CD4-positive, CD25-positive, alpha-beta regulatory T cell (primary cell): ENCODE results near the gene PIEZO1. TPM values are rescaled to one million over a fixed set of nuclear protein-coding genes. Genes with fewer than 3 reads are reported as not detected.
A peak's percentile ranks its signal among the peaks of the same experiment; 100 is the strongest.

Source experiments
- ATAC-seq, 2 donors: fragments of 150-1000 bp; cut with Tn5 transposase; one replicate each; pipeline ENCODE4 v1.10.0; 2021; ENCODE audit warnings: low read depth in 2 of 2, moderate number of reproducible peaks in 2 of 2, moderate library complexity in 1 of 2
- DNase-seq, 3 donors: peaks; one replicate each; pipeline versions ENCODE4 v3.0.0 to v3.0.0-alpha.2; 2012 to 2022; ENCODE audit warnings: mixed read lengths in 1 of 3
- H3K27ac ChIP-seq: one replicate; pipeline ENCODE4 v1.7.0; 2013; ENCODE audit warnings: mild to moderate bottlenecking, low read length; ENCODE audit not compliant: insufficient read depth, poor library complexity, severe bottlenecking
- H3K27me3 ChIP-seq: one replicate; pipeline ENCODE4 v1.7.0; 2013; ENCODE audit warnings: low read length; ENCODE audit not compliant: control insufficient read depth, insufficient read depth
- H3K36me3 ChIP-seq: one replicate; pipeline ENCODE4 v1.7.0; 2013; ENCODE audit warnings: mild to moderate bottlenecking, low read length, moderate library complexity; ENCODE audit not compliant: control insufficient read depth, insufficient read depth
- H3K4me1 ChIP-seq: 2 replicates; pipeline ENCODE4 v1.7.0; 2013; ENCODE audit warnings: mild to moderate bottlenecking, low read length; ENCODE audit not compliant: insufficient read depth, control insufficient read depth, poor library complexity, severe bottlenecking
- H3K4me3 ChIP-seq: one replicate; pipeline ENCODE4 v1.7.0; 2013; ENCODE audit warnings: low read depth, mild to moderate bottlenecking, low read length, moderate library complexity
- H3K9me3 ChIP-seq, 2 experiments: 1 replicate in 1 of 2; 2 replicates in 1 of 2; pipeline ENCODE4 v1.7.0; 2013; ENCODE audit warnings: low read length in 2 of 2, mild to moderate bottlenecking in 1 of 2, moderate library complexity in 1 of 2; ENCODE audit not compliant: control insufficient read depth in 2 of 2
- H3K27ac Mint-ChIP-seq, 3 donors: one replicate each; pipeline ENCODE4 v1.8.0; 2020 to 2022; ENCODE audit warnings: mild to moderate bottlenecking in 3 of 3, mixed read lengths in 3 of 3, moderate library complexity in 2 of 3
- H3K27me3 Mint-ChIP-seq: one replicate; pipeline ENCODE4 v1.8.0; 2022; ENCODE audit warnings: mild to moderate bottlenecking, mixed read lengths
- H3K36me3 Mint-ChIP-seq: one replicate; pipeline ENCODE4 v1.8.0; 2020; ENCODE audit warnings: mixed read lengths
- H3K4me1 Mint-ChIP-seq, 4 donors: one replicate each; pipeline ENCODE4 v1.8.0; 2020 to 2022; ENCODE audit warnings: mixed read lengths in 4 of 4, mild to moderate bottlenecking in 1 of 4
- H3K4me3 Mint-ChIP-seq, 4 donors: one replicate each; pipeline ENCODE4 v1.8.0; 2020 to 2022; ENCODE audit warnings: mild to moderate bottlenecking in 4 of 4, mixed read lengths in 4 of 4, moderate library complexity in 3 of 4
- H3K9me3 Mint-ChIP-seq, 7 donors: one replicate each; pipeline ENCODE4 v1.8.0; 2020 to 2022; ENCODE audit warnings: mixed read lengths in 7 of 7, mild to moderate bottlenecking in 3 of 7, moderate library complexity in 2 of 7
- polyA plus RNA-seq, 4 donors: library from polyadenylated mRNA; unstranded; fragments of 300-500 nt; fragmentation: Illumina TruSeq; gene quantifications; one replicate each; pipeline ENCODE4 v1.2.3, GENCODE V29; 2021
- total RNA-seq: library from RNA; stranded (reverse); gene quantifications from one replicate; pipeline ENCODE4 v1.2.3, GENCODE V29; 2022

The PIEZO1 gene
- total and polyA plus RNA-seq, 5 donors from 2014 or later: 18.1 to 337 (median 20.2) TPM

DNA sequence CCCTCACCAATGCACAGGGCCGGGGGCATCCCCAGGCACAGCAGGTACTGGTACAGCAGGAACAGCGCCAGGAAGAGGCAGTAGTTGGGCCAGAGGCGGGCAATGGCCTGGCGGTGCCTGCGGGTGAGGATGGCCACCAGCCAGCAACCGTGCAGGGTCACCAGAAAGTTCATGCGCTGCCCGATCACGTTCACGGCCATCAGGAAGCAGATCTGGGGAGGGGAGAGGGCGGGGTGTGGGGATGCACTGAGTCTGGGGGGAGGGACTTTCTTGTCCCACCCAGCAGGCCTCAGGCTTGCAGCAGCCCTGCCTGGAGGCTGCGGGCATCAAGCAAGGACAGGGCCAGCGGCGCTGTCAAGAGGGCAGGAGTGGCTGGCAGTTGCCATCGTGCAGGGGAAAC is 53.3 kb downstream of the PIEZO1 start:
- H3K4me3 ChIP-seq: no peak overlapping the region
- ATAC-seq (no peak), DNase-seq (no peak)
- H3K27ac Mint-ChIP-seq: no peak overlapping the region
- no peaks in the 10 kb centered on the region for H3K27me3 ChIP-seq
- H3K4me3 Mint-ChIP-seq: no peak overlapping the region
- H3K36me3 Mint-ChIP-seq: peaks cover 5% of the 10 kb centered on the region
- H3K4me1 Mint-ChIP-seq: no peaks in the 10 kb centered on the region
- no peaks in the 10 kb centered on the region for H3K4me1 ChIP-seq
- H3K27ac ChIP-seq: no peak overlapping the region
- no peaks in the 10 kb centered on the region for H3K27me3 Mint-ChIP-seq
- H3K9me3 ChIP-seq: no peaks in the 10 kb centered on the region
- H3K36me3 ChIP-seq: peaks cover 43% of the 10 kb centered on the region
- H3K9me3 Mint-ChIP-seq: no peaks in the 10 kb centered on the region

DNA sequence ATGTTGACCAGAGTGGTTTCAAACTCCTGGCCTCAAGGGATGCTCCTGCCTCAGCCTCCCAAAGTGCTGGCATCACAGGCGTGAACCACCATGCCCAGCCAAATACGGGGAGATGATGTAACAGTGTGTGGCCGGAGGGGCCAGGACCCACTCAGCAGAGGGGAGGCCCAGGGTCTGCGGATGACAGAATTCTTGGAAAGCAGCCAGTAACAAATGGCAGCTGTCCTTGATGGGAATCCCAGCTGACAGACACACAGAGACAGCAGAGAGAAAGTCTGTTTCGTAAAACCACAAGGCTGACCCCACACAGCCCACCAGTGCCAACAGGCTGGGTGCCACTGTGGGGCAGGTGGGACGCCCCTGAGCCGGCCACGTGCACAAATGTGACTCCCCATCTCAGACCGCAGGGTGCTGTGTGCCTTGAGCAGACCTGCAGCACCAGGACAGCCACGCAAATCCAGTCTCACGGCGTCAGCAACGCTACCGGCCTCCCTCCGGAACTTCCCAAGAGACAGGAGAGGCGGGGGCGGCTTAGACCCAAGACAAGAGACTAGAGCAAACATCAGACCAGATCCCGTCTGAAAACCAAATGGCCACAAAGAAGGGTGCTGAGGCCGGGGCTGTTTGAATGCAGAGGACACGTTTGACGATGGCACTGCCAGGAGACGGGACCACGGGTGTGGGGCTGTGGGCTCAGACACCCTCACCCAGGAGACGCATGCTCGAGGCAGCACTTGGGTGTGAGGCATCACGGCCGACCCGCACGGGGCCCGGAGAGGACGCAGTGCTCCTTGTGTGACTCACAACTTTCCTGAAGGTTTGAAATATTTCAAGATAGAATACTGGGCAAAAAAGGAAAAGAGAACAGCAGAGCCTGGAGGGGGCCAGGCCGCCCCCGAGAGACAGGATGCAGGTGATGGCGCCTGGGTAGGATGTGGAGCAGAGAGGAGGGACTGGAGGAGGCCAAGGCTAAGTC is 54.1 kb downstream of the PIEZO1 start:
- Histone ChIP-seq H3K27ac (no peak overlapping the region), H3K27me3 (no peaks in the 10 kb centered on the region), H3K9me3 (no peaks in the 10 kb centered on the region), H3K4me3 (no peak overlapping the region), H3K4me1 (no peaks in the 10 kb centered on the region), H3K36me3 (peaks cover 50% of the 10 kb centered on the region)
- Mint-ChIP-seq H3K4me1 (no peaks in the 10 kb centered on the region), H3K9me3 (no peaks in the 10 kb centered on the region), H3K27me3 (no peaks in the 10 kb centered on the region), H3K4me3 (no peak overlapping the region), H3K36me3 (peaks cover 5% of the 10 kb centered on the region), H3K27ac (peak overlapping the region in 1 of 3 donors; percentile 51)
- DNase-seq (no peak), ATAC-seq (no peak)

DNA sequence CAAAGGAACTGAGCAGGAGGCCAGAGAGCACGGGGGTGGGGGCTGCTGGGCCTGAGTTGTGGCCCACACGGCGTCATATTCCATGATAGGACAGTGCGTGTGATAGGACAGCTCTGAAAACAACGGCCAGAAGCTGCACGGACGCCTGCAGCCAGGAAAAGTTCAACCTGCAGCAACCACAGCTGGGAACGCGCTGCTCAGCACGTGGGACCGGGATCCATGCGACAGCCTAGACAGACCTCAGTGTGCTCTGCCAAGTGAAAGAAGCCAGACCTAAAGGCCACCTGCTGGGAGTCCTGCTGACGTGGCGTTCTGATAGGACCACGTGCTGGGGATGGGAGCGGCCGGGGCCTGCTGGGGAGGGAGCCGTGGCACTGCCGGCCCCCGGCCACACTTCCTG is 57.1 kb downstream of the PIEZO1 start:
- Mint-ChIP-seq H3K36me3 (peaks cover 5% of the 10 kb centered on the region), H3K4me1 (no peaks in the 10 kb centered on the region), H3K9me3 (no peaks in the 10 kb centered on the region), H3K4me3 (no peak overlapping the region), H3K27me3 (no peaks in the 10 kb centered on the region), H3K27ac (peak overlapping the region in 1 of 3 donors; percentile 71)
- H3K9me3 ChIP-seq: no peaks in the 10 kb centered on the region
- no peaks in the 10 kb centered on the region for H3K27me3 ChIP-seq
- DNase-seq: no peak
- no peaks in the 10 kb centered on the region for H3K4me1 ChIP-seq
- no peak overlapping the region for H3K27ac ChIP-seq
- no peak for ATAC-seq
- no peak overlapping the region for H3K4me3 ChIP-seq
- H3K36me3 ChIP-seq: peaks cover 62% of the 10 kb centered on the region

DNA sequence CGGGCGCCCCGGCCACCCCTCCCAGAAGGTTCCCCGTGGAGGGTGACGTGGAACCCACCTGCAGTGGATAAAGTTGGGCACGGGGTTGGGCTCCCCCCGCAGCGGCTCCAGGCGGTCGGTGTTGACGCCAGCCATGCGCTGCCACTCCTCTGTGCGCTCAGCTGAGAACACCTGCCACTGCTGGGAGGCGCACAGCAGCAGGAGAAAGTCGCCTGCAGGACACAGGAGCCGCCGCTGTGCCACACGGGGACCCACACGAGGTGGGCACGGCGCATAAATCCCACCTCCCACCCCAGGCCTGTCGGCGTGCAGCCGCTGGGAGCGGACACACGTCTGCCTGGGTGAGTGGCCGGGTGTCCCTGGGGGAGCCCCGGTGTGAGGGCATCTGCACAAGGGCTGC is 58.0 kb downstream of the PIEZO1 start:
- DNase-seq (no peak), ATAC-seq (no peak)
- Histone ChIP-seq H3K4me1 (no peaks in the 10 kb centered on the region), H3K27me3 (no peaks in the 10 kb centered on the region), H3K36me3 (peaks cover 66% of the 10 kb centered on the region), H3K27ac (no peak overlapping the region), H3K4me3 (no peak overlapping the region), H3K9me3 (no peaks in the 10 kb centered on the region)
- H3K36me3 Mint-ChIP-seq: peaks cover 5% of the 10 kb centered on the region
- no peak overlapping the region for H3K4me3 Mint-ChIP-seq
- no peak overlapping the region for H3K27ac Mint-ChIP-seq
- no peaks in the 10 kb centered on the region for H3K27me3 Mint-ChIP-seq
- peaks cover 0 to 1% (median 0%) of the 10 kb centered on the region in 7 donors for H3K9me3 Mint-ChIP-seq
- H3K4me1 Mint-ChIP-seq: no peaks in the 10 kb centered on the region

DNA sequence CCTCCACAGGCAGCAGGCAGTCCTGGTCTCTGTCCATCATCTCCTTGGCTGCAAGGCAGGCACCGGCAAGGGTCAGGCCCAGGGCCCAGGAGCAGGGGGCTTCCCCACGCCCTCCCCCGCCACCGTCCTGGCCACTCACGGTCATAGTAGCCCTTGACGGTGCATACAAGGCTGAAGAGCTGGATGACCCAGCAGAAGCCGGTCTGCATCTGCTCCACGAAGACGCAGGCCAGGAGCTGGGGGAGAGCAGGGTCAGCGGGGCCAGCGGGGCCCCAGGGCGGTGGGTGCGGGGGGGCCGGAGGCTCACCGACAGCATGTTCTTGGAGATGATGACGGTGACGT is 58.6 kb downstream of the PIEZO1 start:
- Mint-ChIP-seq H3K4me1 (no peaks in the 10 kb centered on the region), H3K27me3 (no peaks in the 10 kb centered on the region), H3K36me3 (peaks cover 3% of the 10 kb centered on the region), H3K4me3 (no peak overlapping the region), H3K9me3 (peaks cover 0 to 1% (median 0%) of the 10 kb centered on the region in 7 donors), H3K27ac (no peak overlapping the region)
- H3K27ac ChIP-seq: no peak overlapping the region
- H3K9me3 ChIP-seq: no peaks in the 10 kb centered on the region
- H3K4me1 ChIP-seq: no peaks in the 10 kb centered on the region
- no peak for ATAC-seq
- DNase-seq: no peak
- H3K27me3 ChIP-seq: no peaks in the 10 kb centered on the region
- H3K4me3 ChIP-seq: no peak overlapping the region
- H3K36me3 ChIP-seq: peaks cover 68% of the 10 kb centered on the region

DNA sequence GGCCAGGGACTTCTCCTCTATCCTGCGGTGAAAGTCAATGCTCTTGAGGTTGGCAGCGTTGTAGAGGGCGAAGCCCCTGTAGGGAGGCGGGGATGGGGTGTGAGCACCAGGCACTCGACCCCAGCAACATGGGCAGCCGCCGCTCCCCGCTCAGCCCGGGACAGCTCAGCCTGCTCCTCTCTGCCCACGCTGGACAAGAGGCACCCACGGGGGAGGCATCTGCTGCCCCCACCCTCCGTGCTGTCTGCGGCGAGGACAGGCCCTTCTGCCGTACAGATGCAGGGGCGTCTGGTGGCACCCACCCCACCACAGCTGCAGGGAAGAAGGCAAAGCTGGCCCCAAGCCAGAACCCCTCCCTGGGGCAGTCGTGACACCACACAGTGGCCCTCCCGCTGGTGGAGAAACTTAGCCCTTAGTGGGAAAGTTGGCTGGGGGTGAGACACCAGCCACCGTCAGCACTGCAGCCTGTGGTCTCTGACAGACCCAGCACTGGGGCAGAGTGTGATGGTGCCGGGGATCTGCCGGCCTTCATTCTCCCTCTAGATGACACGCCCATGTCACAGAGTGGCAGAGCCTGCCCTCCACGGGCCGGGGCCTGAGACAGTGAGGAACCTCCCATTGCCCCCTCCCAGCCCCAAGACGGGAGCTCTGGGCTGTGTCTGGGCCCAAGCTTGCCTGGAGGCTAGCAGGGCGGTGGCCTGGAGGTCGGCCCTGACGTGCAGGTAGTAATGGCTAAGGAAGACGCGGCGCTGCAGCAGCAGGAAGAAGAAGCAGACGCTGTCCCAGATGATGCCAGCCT is 59.2 kb downstream of the PIEZO1 start:
- no peak for ATAC-seq
- Histone ChIP-seq H3K36me3 (peaks cover 69% of the 10 kb centered on the region), H3K4me3 (no peak overlapping the region), H3K4me1 (no peaks in the 10 kb centered on the region), H3K9me3 (no peaks in the 10 kb centered on the region), H3K27me3 (no peaks in the 10 kb centered on the region), H3K27ac (no peak overlapping the region)
- Mint-ChIP-seq H3K27ac (peak overlapping the region in 1 of 3 donors; percentile 26), H3K36me3 (no peaks in the 10 kb centered on the region), H3K9me3 (peaks cover 0 to 1% (median 0%) of the 10 kb centered on the region in 7 donors), H3K27me3 (no peaks in the 10 kb centered on the region), H3K4me1 (no peaks in the 10 kb centered on the region), H3K4me3 (no peak overlapping the region)
- no peak for DNase-seq

DNA sequence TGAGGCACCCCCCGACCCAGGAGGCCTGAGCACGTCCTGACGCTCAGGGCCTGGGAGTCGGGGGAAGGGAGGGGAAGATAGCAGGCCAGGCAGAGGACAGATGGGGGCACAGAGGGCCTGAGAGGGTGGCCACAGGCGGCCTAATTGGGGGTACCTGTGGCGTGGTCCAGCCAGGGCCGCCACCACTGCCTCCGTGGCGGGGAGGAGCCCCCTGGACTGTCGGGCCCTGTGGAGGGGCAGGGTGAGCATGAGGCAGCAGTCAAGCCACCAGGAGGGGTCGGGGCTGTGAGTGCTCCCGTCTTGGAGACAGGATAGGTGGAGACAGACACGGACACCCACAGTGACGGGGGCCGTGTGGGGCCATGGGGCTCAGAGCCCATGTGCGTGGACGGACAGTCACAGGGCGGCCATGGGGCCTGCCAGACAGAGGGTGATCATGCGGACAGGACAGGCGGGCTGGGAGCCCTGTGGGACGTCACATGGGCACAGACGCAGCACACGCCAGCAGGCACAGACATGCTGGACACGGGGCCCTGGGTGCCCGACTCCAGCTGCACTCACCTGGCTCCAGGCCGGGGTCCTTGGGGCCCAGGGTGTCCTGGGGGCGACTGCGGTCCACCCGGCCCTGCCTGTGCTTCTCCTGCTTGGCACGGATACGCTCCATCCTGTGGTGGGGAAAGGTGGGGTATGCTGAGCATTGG is 60.0 kb downstream of the PIEZO1 start:
- no peaks in the 10 kb centered on the region for H3K4me1 Mint-ChIP-seq
- H3K36me3 ChIP-seq: peaks cover 71% of the 10 kb centered on the region
- H3K9me3 ChIP-seq: no peaks in the 10 kb centered on the region
- H3K9me3 Mint-ChIP-seq: peaks cover 0 to 1% (median 0%) of the 10 kb centered on the region in 7 donors
- H3K4me3 Mint-ChIP-seq: no peak overlapping the region
- peaks cover 3% of the 10 kb centered on the region for H3K36me3 Mint-ChIP-seq
- H3K27me3 Mint-ChIP-seq: no peaks in the 10 kb centered on the region
- H3K4me3 ChIP-seq: no peak overlapping the region
- DNase-seq (no peak), ATAC-seq (no peak)
- H3K4me1 ChIP-seq: no peaks in the 10 kb centered on the region
- H3K27me3 ChIP-seq: no peaks in the 10 kb centered on the region
- no peak overlapping the region for H3K27ac ChIP-seq
- H3K27ac Mint-ChIP-seq: peak overlapping the region in 1 of 3 donors; percentile 26
